OCI-M2 (cell line): Measurements from ENCODE around the gene PWWP2B.
"Not testable (repeated sequence)": the region's sequence is repeated elsewhere in the genome, so short reads cannot be mapped to it uniquely, and the experiment has no call there.

Experiments used
- DNase-seq: peaks from one replicate; lab custom pipeline; 2025; ENCODE audit not compliant: unreplicated experiment; lab: John Stamatoyannopoulos, UW

Gene PWWP2B

GRCh38 chr10:132397036-132397541 lies at the start of gene PWWP2B:
TSS of gene PWWP2B (plus strand) at chr10:132397200. CDS start at chr10:132397227, 27 bp downstream.
- no peak for DNase-seq

GRCh38 chr10:132347211-132347930 lies 49.6 kb upstream of the PWWP2B start:
- DNase-seq = no peak

GRCh38 chr10:132347931-132348267 lies 49.1 kb upstream of the PWWP2B start:
- no peak for DNase-seq

GRCh38 chr10:132349766-132350165 lies 47.2 kb upstream of the PWWP2B start:
- no peak for DNase-seq

- DNase-seq = no peak
These were observed 46.6 kb upstream of the PWWP2B start for GRCh38 chr10:132350391-132350790.

GRCh38 chr10:132350946-132351345 lies 46.1 kb upstream of the PWWP2B start:
- no peak for DNase-seq

- DNase-seq = no peak
These were observed 45.4 kb upstream of the PWWP2B start for GRCh38 chr10:132351611-132352010.

- DNase-seq = not testable (repeated sequence)
These were observed 44.3 kb upstream of the PWWP2B start for GRCh38 chr10:132352462-132353308.

- no peak for DNase-seq
These were observed 43.3 kb upstream of the PWWP2B start for GRCh38 chr10:132353456-132354355.

- DNase-seq = no peak
These were observed 42.5 kb upstream of the PWWP2B start for GRCh38 chr10:132354356-132355094.

GRCh38 chr10:132355297-132355696 lies 41.7 kb upstream of the PWWP2B start:
- no peak for DNase-seq

GRCh38 chr10:132355754-132356153 lies 41.2 kb upstream of the PWWP2B start:
- no peak for DNase-seq

GRCh38 chr10:132356621-132357195 lies 40.3 kb upstream of the PWWP2B start:
- no peak for DNase-seq

- DNase-seq = no peak
These were observed 39.5 kb upstream of the PWWP2B start for GRCh38 chr10:132357286-132358058.

- DNase-seq = no peak
These were observed 37.5 kb upstream of the PWWP2B start for GRCh38 chr10:132359305-132360040.

GRCh38 chr10:132360766-132361447 lies 36.1 kb upstream of the PWWP2B start:
- DNase-seq = no peak

- no peak for DNase-seq
These were observed 35.4 kb upstream of the PWWP2B start for GRCh38 chr10:132361581-132362101.

- DNase-seq = no peak
These were observed 34.8 kb upstream of the PWWP2B start for GRCh38 chr10:132362151-132362611.
